ENCODE results near the gene AMY2B.
A peak's percentile ranks its signal among the peaks of the same experiment; 100 is the strongest.
"Not testable (repeated sequence)": the region's sequence is repeated elsewhere in the genome, so short reads cannot be mapped to it uniquely, and the experiment has no call there.

Gene AMY2B

DNA sequence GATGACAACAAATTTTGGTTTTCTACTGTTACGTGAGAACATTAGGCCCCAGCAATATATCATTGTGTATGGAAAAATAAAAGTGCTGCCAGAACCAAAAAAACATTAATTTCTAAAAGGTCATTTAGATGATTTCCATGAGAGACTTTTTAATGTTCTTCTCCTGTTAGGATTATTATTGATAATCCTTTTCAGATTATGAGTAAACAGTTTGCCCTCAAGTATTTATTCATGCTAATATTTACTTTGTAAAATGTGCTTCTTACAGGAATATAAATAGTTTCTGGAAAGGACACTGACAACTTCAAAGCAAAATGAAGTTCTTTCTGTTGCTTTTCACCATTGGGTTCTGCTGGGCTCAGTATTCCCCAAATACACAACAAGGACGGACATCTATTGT is at the start of gene AMY2B:
Gene AMY2B, plus strand, starts transcription at position 301 of the 400 bp plus-strand sequence. Its CDS starts 14 bp downstream, at position 315.
- DNase-seq: not testable (repeated sequence)

GRCh38 chr1:103523346-103523745 is 48.0 kb upstream of the AMY2B start:
- no peak for DNase-seq

DNA sequence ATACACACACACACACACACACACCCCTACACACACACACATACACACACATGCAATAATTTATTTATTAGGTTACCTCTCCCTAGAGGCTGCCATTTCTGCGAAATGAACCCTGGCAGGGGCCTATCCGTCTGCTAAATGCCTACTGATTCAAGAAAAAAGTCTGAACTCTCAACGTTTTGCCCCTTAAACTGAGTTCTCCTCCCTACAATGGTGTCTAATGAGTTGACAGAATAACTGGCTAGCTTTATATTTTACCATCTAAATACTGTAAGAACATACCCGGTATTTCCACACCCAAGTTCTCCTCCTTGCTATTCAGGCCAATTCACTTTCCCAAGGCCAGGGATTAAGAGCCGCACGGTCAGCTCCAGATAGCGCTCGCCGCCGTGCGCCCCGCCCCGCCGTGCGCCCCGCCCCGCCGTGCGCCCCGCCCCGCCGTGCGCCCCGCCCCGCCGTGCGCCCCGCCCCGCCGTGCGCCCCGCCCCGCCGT is 46.2 kb upstream of the AMY2B start:
- no peak for DNase-seq

DNA sequence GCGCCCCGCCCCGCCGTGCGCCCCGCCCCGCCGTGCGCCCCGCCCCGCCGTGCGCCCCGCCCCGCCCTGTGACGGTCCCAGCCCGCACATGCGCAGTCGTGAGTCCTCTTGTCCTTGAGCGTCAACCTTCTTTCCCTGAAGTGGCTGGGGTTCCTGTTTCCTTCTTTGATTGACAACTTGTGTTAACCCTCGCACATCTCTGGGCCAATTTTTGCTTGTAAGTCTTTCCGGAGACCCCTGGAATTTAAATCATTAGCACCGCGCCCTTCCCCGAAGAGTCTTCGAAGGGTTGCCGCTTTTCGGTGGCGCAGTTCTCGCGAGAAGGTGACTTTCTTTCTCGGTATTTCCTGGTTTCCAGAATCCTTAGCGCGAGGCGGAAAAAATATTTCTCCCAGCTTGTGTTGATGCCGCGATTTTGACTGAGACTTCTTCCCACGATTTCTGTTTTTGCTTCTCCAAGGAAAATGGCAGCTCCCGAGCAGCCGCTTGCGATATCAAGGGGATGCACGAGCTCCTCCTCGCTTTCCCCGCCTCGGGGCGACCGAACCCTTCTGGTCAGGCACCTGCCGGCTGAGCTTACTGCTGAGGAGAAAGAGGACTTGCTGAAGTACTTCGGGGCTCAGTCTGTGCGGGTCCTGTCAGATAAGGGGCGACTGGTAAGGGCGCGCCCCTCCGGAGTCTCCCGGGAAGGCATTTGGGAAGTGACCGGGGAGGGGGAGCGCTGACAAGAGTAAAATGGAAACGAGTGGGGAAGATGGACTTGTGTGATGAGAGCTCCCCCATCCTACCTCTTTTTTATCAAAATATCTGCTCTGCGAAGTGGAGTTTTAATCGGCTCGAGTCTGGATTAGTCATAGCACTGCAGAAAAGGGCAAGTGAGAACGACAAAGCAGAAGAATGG is 45.5 kb upstream of the AMY2B start, which contains the start of gene RNPC3:
Gene RNPC3, plus strand, starts transcription at position 93 of the 901 bp plus-strand sequence. Its CDS starts 372 bp downstream, at position 465.
- peak; percentile 78 for DNase-seq

GRCh38 chr1:103527331-103527730 is 44.1 kb upstream of the AMY2B start:
- no peak for DNase-seq

DNA sequence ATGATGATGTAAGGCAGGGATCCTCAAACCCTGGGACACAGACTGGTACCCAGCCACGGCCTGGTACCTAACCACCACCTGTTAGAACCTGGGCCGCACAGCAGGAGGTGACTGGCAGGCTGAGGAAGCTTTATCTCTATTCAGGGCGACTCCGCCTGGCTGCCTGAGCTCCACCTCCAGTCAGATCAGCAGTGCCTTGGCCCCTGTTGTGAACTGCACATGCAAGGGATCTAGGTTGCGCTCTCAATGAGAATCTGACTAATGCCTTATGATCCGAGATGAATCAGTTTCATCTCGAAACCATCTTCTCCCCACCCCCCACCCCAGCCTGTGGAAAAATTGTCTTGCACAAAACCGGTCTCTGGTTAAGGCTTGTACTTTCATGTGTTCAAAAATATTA is 41.6 kb upstream of the AMY2B start:
- no peak for DNase-seq

DNA sequence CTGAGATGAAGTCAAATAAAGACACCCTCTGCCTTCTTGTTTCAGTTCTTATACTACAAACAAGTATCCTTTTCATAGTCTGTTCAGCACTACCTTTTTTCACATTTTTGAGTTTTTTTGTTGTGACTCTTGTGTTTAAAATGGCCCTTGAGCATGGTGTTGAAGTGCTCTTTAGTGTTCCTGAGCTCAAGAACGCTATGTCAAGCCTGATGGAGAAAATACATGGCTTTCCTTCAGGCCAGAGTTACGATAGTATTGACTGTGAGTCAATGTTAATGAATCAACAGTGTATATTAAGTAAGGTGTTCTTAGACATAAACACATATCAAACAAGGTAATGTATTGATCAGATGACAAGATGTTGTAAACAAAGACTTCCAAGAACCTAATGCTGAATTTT is 33.2 kb upstream of the AMY2B start:
- no peak for DNase-seq

DNA sequence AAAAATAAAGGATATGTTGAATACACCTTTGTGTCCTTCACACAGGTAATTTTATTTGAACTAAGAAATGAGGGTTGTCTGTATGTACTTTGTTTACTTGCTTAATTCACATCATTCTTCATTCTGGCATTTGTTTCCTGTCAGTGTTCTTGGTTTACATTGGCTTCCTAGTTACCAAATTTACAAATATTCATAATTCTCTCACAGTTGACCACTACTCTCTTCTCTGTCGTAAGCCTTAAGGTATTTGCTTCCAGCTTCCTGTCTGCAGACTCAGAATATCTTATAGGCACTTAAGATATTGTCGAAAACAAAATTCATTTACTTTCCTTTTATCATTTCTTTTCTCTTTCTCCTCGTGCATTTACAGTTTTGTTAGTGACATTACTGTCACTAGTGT is 30.0 kb upstream of the AMY2B start:
- DNase-seq: no peak

DNA sequence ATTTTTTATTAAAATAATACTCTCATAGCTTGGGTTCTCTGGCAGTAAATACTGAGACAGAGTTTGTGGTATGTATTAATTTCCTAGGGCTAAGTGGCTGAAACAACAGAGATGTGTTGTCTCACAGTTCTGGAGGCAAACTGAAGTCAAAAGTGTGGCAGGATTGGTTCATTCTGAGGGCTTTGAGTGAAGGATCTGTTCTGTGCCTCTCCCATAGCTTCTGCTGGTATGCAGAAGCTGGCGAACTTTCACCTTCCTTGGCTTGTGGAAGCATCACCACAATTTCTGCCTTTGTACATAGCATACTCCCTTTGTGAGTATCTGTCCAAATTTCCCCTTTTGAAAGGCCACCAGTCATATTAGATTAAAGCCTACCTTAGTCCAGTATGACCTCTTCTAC is 24.9 kb upstream of the AMY2B start:
- DNase-seq: no peak

DNA sequence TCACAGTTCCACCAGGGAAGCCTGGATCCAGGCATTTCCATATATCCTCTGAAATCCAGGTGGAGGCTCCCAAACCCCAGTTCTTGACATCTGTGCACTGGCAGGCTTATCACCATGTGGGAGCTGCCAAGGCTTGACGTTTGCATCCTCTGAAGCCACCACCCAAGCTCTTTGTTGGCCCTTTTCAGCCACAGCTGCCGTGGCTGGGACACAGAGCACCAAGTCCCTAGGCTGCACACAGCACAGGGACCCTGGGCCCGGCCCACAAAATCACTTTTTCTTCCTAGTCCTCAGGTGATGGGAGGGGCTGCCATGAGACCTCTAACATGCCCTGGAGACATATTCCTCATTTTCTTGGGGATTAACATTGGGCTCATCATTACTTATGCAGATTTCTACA is 23.5 kb upstream of the AMY2B start:
- DNase-seq: no peak

DNA sequence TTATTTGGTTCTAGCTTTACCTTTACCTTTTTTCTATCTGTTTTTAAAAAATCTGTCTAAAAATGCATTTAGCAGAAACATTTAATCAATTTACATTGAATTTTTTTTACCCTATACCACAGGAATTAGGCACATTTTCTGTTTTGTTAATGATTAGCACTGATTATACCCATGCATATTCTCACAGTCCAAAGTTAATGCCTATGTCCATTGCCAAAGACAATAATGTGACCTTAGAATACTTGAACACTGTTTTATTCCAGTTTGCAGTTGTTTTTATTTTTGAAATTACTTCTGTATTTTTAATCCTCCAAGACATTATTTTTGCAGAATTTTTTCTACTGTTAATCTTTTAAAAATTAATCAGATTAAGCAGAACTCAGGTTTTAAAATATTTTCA is 11.0 kb upstream of the AMY2B start:
- DNase-seq: no peak

DNA sequence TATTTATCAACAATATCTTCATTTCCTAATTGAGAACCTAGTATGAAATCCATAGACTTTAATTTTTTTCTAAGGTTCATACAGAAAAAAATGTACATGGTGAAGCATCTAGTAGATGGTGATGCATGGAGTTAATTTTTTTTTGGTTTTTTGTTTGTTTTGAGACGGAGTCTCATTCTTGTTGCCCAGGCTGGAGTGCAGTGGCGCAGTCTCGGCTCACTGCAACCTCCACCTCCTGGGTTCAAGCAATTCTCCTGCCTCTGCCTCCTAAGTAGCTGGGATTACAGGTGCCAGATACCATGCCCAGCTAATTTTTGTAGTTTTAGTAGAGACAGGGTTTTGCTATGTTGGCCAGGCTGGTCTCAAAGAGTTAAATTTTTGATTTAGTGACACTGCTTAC is 10.3 kb upstream of the AMY2B start:
- not testable (repeated sequence) for DNase-seq

GRCh38 chr1:103561643-103562395 is 9.6 kb upstream of the AMY2B start:
- DNase-seq: no peak

GRCh38 chr1:103563056-103563455 is 8.3 kb upstream of the AMY2B start:
- DNase-seq: no peak

DNA sequence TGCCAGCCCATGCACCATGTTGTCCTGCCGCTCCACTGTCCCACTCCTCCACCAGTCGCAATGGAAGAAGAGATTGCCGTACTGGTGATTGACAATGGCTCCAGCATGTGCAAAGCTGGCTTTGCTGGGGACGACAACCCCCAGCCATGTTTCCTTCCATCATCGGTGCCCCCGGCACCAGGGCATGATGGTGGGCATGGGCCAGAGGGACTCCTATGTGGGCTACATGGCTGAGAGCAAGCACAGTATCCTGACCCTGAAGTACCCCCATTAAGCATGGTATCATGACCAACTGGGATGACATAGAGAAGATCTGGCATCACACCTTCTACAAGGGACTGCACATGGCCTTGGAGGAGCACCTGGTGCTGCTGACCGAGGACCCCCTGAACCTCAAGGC is 1.9 kb upstream of the AMY2B start:
- no peak for DNase-seq

- DNase-seq: no peak
These were observed 4.7 kb downstream of the AMY2B start for GRCh38 chr1:103576065-103576464.

GRCh38 chr1:103576784-103577183 is 5.4 kb downstream of the AMY2B start:
- DNase-seq: not testable (repeated sequence)

GRCh38 chr1:103582464-103582863 is 11.1 kb downstream of the AMY2B start:
- no peak for DNase-seq

DNA sequence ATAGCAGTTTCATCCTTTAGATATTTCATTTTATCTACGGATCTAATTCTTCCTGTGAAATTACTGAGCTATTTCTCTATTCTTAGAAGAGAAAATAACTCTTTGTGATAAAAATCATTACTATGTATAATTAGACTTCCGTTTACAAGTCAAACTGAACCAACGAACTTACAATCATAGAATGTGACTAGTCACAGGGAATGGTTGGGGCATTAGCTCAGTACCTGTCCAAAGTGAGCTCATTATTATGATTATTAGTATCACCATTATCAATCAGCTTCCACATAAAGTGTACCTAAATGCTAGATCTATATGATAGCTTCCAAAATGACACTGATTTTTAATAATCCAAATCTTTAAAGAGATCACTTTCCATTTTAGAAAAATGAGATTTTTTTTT is 12.5 kb downstream of the AMY2B start:
- DNase-seq: no peak

- no peak for DNase-seq
These were observed 13.1 kb downstream of the AMY2B start for GRCh38 chr1:103584537-103584936.

DNA sequence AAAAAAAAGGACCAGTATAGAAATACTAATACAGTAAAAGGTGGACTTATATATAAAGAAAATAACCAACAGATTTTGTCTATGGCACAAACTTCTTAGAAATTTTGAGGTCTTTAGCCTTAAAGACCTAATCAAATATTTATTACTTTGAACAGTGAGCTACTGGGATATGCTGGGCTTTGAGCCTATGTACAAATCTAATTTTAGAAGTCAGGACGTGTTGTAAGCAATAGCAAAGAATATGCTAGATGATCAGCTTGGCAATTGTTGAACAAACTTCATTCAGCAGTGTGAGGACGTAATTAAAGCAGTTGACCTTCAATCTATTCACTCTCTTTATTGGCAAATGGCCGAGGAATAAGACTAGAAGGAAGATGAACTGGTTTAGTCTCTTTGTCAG is 31.4 kb downstream of the AMY2B start:
- DNase-seq: not testable (repeated sequence)

- no peak for DNase-seq
These were observed 45.0 kb downstream of the AMY2B start for GRCh38 chr1:103616362-103616761.

GRCh38 chr1:103616994-103617477 is 45.6 kb downstream of the AMY2B start, which contains the start of gene AMY2A:
TSS of gene AMY2A (plus strand) at chr1:103617427. CDS start at chr1:103617441, 14 bp downstream.
- not testable (repeated sequence) for DNase-seq
